SW 1271 (cell line): ENCODE data around the gene CACNA1B.
"Not testable (repeated sequence)": the region's sequence is repeated elsewhere in the genome, so short reads cannot be mapped to it uniquely, and the experiment has no call there.

ENCODE experiments used
- DNase-seq, 2 experiments: peaks; one replicate each; lab custom pipeline; 2025; lab: John Stamatoyannopoulos, UW

CACNA1B gene

DNA sequence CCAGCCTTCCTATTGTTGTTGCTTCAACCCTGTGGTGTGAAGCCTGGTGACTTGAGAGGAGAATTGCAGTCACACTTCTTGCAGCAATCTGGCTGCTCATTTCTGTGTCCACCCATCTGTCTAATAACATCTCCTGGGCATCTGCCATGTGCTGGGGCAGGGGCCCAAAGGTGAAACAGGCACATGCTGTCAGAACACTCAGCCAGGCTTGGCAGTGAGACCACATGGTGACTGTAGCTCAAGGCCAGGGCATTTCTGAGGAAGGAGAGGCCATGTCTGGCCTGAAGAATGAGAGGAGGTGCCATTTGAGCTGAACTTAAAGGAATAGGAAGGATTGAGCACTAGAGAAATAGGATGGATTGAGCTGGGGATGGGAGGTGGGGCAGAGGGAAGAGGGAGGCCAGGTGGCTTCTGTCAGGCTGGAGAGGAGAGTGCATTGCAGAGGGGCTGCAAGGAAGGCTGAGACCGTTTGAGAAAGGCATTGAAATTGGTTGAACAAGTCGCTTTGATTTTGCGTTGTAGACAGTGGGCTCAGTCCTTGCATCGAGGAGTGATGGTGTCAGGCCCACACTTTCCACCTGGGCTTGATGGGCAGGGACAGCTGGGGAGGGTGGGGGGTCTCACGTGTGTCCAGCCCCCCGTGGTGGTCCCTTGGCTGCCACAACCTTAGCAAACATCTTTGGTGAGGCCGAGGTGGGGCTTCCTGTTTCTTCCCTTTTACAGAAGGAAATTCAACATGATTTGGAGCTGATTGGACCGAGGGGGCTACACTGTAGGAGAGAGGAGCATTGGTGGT, 222.4 kb downstream of the CACNA1B start:
- no peak for DNase-seq

DNA sequence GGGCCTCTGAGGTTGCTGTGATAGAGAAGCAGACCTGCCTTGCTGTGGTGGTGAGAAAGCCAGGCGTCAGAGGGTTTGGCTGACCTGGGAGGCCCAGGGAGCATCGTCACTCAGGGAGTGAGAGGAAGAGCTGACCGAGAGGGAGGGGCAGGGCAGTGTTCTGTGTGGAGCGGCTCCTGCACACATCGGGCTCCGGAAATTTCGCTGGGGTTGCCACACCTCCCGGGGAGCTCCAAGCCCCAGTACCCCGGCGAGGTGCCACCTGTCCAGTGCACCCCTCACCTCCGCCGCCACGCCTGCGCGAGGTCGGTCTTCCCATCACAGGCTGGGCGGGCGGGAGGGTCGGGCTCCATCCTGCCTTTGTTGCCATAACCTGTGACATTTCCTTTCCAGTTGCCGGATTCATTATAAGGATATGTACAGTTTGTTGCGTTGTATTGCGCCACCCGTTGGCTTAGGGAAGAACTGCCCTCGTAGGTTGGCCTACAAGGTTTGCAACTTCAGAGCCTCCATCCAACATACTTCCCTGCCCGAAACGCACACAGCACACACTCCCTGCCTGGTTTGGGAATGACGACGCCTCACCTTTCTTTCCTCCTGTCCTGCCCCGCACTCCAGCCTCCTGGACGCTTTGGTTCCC, 223.2 kb downstream of the CACNA1B start:
- no peak for DNase-seq

DNA sequence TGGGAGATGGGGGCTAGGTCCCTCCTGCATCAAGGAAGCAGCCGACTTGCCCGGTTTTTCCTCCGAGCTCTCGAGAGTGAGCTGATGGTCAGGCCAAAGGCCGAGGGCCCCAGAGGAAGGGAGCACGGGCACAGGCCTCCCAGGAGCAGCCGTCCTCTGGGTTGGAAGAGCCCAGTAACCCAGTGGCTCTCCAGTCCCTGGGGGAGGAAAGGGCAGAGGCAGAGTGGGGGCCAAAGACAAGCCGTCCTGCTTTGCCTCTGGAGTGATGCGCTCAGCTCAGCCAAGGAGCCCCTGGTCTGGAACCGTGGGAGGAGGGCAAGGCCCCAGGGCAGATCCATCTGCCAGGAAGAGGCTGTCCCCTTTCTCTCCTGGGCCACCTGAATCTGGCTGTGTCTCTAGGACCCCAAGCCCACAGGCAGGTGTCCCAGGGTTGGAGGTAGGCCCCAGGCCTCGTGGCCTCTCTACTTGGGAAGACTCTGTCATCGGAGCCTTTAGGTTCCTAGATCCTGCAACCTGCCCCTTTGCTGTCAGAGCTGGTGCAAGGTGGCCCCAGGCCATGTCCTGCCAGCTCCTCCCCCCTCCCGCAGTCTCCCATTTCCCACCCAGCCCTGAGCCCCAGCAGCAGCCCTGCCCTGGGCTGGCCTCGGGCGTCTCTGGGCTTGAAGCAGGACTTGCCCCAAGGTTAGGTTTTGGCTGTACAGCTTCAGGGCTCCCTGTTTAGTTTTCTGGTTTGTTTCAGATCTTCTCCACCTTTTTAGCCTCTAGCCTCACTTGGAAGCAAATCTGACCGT, 224.1 kb downstream of the CACNA1B start:
- no peak for DNase-seq

DNA sequence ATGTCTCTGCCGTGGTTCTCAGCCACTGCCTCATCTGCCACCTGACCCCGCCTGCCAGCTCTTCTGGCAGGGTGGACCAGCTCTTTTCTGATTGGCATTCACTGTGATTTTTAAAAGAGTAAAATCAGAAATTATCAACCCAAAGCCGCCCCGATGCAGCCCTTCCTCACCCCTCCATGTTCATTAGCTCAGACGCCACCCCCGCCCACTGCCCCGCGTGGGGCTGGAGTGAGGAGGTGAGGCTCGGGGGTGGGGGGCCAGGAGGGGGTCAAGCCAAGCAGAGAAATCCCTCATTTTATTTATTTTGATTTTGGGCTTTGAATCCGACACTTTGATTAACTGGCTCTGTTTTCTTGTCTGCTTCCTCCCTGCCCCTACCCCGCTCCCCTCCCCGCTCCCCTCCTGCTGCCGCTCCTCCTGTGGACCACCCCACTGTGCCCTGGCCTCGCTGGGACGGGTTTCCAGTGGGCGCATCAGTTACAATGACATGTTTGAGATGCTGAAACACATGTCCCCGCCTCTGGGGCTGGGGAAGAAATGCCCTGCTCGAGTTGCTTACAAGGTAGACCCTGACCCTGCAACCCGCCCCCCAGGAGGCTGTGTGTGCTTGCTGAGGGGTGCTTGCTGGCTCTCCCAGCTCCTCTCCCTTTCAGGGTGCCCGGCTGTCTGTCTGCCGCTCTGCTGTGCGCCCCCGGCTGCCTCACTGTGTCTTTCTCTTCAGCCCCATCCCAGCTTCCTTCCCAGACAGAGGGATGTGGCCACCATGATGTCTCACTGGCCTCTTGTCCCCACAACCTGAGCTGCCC, 224.9 kb downstream of the CACNA1B start:
- no peak for DNase-seq

DNA sequence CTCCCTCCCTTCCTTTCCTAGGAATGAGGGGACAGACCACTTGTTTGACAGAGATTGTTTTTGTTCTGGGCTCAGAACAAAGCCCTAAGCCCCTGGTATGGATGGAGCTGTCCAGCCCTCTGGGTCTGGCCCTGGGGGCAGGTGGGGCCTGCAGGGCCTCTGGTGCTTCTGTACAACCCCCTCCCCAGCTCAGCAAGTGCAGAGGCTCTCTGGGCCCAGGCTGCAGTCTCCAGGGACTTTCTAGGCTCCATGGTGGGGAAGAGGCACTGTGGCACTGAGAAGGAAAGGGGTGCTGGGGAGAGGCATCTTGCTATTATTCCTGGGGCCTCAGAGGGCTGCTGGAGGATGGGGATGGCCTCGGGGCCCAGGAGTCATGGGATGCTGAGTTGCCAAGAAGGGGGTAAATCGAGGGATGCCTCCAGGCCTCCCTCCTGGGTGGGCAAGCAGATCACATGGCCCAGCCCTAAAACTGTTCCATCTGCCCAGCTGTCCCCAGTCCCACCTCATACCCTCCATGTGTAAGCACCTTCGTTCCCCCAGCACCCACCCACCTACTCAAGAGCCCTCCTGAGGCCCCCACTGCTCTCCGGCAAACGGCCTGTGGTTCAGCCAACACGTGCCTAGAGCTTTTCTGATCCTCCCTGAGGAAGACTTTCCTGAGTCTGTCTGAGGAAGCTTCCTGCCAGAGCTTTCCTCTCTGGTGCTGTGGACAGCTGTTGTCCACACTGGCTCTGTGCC, 225.7 kb downstream of the CACNA1B start:
- no peak for DNase-seq

DNA sequence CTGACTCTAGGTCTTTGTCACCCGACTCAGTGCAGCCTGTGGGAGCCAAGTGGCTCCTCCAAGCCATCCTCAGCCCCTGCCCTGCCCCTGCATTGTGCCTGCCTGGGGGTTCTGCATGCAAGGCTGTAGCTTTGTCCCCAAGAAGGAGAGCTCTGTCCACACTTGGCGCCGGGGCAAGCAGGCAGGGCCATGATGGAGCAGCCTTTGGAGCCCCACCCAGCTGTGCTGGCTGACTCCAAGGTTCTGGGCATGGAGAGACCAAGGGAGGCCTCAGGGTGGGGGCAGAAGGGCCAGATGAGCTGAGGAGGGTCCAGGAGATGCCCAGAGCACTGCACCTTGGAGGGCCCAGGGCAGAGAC, 226.2 kb downstream of the CACNA1B start:
- no peak for DNase-seq

DNA sequence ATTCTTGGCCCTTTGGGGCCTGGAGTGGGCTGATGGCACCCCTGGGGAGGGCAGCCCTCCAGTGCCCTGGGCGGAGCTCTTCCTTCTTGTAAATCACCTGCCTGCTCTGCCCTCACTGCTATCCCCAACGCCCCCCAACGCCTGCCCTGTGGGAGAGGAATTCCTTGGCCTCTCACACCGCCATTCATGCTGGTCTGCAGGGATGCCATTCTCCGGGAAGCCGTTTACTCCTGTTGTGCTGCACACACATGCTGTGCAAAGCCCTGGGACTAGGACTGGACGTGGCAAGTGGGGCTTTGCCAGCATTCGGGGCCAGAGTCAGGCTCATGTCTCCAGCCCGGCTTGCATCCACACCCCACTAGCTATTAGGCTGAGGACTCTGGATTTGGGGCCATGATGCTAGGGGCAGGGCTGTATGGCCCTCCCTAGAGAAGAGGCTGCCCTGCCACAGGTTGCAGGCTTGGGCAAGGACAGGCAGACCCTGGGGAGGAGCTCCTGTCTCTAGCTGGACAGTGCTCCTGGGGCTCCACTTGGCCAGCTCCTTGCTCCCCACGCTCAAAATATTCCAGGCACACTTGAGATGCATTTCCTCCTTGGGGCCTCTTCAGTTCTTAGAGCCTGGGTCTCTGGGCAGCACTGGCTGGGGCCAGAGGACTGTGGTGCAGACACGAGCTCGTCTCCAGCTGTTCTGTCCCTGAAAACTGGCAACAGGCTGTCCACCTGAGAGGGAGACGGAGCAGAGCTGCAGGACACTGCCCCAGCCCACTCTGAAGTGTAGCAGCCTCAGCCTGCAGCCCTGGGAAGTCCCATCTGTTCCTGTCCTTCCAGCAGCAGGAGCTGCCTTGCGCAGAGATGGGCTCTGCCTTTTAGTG, 226.9 kb downstream of the CACNA1B start:
- DNase-seq = no peak

DNA sequence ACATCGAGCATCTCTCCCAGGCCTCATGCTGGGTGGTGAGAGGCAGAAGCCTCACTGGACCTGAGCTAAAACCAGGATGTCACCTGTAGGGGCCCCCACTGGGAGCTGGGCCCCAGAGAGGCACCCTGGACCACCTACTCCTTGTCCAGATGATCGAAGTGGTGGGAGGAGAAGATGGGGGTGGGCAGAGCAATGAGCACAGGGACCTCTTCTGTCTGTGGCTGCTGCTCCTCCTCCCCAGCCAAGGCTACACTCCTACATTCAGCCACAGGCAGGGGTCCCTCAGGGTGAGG, 227.5 kb downstream of the CACNA1B start:
- DNase-seq = no peak

DNA sequence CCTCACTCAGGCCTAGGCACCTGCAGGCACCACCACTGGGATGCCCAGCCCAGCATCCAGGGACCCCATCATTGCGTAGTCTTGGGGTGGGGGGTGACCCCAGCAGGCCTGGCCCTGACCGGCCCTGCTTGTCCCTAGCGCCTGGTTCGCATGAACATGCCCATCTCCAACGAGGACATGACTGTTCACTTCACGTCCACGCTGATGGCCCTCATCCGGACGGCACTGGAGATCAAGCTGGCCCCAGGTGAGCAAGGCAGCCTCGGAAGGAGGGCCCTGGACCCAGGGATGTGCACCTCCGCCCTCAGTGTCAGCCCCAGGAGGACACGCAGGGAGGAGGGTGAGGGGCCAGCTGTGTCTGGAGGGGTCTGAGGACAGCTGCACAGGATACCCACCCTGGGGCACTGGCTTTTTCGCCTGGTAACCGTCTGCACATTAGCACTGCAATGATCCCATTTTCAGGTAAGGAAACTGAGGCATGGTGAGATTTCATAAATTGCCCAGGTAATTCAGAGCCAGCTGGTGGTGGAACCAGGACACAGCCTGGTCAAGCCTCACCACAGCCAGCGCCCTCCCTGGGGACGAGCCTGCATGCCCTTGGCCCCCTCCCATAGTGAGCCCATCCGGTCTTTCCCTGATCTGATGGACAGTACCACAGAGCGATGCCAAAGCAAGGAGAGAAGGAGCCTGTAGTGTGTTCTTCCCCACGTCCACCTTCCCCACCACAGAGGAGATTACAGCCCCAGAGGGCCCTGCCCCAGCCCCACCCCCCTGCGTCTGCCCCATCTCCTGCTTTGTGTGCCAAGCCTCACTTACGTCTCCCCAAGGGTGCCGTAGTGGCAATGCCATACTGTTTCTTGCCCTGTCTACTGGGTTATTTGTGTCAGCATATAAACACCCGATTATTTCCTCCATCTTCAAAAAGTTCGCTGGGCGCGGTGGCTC, 228.3 kb downstream of the CACNA1B start:
- DNase-seq = no peak

DNA sequence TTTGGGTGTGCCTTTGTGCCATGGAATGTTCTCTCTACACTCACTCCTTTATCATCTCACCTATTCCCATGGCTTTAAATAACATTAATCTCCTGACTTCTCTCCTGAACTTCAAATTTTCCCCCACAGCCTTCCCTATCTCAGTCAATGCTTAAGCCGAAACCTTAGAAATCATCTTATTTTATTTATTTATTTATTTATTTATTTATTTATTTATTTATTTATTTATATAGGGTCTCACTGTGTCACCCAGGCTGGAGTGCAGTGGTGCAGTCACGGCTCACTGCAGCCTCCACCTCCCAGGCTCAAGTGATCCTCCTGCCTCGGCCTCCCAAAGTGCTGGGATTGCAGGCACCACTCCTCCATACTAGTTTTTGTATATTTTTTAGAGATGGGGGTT, 229.5 kb downstream of the CACNA1B start:
- not testable (repeated sequence) for DNase-seq

DNA sequence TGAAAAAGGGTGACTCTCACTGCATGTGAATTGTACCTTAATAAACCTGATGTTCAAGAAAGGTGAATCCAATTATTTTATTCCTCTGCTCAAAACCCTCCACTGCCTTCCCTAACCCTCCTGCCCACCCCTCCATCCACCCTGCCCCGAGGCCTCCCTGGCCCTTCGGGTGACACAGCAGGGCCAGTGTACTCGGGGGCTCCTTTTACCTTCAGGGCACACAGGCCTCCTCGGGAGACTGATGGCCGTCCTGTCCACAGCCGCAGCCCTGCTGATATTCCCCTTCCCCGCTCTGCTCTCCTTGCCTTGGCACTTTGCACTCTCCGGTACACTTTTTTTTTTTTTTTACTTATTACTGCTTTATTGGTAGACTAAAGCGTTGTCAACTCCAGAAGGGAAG, 234.0 kb downstream of the CACNA1B start:
- no peak for DNase-seq

DNA sequence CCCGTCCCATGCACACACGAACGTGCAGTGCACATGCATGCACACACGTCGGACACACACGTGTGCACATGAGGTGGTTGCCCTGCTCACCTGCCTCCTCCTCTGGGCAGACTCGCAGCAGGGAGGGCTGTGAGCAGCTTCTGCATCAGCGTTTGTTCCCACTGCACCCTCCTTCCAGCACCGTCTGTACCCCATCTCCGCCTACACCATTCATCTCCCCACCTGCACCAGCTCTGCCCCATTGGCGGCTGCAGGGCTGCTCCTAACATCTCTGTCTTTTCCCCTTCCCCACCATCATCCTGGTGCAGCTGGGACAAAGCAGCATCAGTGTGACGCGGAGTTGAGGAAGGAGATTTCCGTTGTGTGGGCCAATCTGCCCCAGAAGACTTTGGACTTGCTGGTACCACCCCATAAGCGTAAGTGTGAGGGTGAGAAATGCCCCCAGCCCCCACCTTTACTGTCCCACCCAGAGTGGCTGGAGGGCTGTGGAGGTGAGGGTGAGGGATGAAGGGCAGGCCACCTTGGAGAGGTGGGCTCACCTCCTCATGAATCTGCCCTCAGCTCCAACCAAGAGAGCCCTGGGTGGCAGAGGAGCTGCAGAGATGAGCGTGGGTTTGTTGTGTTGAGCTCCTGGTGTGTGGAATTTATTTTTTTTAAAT, 234.6 kb downstream of the CACNA1B start:
- no peak for DNase-seq

DNA sequence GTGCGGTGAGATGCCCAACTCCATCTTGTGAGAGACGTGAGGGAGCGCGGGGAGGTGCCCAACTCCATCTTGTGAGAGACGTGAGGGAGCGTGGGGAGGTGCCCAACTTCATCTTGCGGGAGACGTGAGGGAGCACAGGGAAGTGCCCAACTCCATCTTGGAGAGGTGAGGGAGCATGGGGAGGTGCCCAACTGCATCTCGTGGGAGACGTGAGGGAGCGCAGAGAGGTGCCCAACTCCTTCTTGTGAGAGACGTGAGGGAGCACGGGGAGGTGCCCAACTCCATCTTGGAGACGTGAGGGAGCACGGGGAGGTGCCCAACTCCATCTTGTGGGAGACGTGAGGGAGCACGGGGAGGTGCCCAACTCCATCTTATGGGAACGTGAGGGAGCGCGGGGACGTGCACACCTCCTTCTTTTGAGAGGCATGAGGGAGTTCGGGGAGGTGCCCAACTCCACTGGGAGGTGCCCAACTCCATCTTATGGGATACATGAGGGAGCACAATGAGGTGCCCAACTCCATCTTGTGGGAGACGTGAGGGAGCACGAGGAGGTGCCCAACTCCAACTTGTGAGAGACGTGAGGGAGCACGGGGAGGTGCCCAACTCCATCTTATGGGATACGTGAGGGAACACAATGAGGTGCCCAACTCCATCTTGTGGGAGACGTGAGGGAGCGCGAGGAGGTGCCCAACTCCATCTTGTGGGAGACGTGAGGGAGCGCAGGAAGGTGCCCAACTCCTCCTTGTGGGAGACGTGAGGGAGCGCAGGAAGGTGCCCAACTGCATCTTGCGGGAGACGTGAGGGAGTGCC, 235.4 kb downstream of the CACNA1B start:
- no peak for DNase-seq

DNA sequence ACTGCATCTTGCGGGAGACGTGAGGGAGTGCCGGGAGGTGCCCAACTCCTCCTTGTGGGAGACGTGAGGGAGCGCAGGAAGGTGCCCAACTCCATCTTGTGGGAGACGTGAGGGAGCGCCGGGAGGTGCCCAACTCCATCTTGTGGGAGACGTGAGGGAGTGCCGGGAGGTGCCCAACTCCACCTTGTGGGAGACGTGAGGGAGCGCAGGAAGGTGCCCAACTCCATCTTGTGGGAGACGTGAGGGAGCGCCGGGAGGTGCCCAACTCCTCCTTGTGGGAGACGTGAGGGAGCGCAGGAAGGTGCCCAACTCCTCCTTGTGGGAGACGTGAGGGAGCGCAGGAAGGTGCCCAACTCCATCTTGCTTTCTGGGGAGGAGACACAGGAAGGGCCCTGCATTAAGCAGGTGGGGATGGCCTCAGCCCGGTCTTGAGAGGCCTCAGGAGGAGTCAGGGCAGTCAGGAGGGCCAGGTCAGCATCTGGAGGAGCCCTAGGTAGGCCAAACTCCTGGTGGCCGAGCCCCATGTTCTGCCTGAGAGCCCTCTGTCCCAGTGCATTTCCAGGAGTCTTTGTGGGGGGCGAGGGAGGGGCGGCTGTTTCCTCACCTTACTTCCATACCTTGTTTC, 236.2 kb downstream of the CACNA1B start:
- not testable (repeated sequence) for DNase-seq

DNA sequence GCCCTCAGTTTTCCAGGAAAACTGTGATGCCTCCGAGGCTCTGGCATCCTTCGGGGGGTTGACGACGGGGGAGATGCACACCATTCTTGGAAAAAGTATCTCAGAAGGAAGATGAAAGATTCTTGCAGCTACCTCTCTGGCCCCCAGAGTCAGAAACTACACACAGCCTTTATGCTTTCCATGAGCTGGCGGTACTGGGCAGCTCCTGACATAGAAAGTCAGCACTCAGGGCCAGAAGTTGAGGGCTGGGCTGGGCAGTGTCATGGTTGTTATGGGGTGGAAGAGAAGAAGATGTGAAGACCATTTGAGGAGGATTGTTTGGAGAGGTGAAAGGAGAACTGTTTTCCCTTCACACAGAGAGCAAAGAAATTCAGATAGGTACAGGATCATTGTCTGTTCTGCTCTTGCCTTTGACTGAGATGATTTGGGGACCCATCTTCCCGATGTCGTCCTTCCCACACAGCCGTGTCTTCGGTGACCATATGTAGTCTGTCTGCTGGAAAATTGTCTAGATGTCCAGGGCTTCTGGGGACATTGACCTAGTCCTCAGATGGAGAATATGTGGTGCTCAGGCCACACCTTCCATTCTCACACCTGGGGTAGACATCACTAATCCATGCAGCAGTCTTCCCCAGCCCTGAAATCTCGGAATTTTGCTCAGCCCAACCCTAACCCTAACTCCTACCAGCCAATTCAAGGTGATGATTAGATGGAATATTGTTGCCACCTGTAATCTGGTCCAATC, 237.1 kb downstream of the CACNA1B start:
- DNase-seq = no peak

DNA sequence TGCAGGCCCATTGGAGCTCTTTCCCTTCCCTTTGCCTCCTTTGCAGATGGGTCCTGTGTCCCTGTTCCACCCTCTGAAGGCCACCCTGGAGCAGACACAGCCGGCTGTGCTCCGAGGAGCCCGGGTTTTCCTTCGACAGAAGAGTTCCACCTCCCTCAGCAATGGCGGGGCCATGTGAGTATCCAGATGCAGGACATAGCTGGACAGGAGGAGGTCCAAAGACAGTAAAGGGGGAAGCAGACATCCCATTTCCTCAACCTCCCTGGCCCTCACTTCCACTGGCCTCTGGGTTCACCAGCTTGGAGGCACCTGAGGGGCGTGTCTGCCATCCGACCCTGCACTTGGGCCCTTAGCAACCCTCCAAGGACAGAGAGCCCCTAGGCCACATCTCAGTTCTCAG, 237.9 kb downstream of the CACNA1B start:
- no peak for DNase-seq

DNA sequence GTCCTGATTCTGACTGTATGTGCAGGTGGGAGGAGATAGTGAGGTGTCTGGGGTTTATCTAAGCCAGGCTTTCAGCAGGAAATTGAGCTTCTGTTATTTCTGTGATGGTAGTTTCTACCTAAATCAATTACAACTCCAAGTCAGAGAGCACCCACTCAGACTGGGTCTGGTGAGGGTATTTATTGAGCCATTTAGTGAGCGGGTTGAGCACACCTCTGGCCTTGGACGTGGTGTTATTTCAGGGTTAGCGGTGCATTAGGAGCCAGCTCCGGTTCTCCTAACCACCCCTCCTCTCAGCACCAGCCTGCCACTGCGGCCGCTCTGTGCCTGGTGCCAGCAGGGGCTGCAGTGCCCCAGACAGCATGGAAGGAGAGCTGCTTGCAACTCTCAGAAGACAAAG, 238.9 kb downstream of the CACNA1B start:
- DNase-seq = no peak
